Vagina (tissue), 2 donors: Measurements from ENCODE around the gene APCDD1.

Experiments used
- CTCF ChIP-seq, 3 experiments: fragments of 450-650 bp in 2 of 3; fragments of 200-600 bp in 1 of 3; sonication (generic) in 1 of 3; IDR thresholded peaks; one replicate each; pipeline ENCODE4 v1.5.1; 2017 to 2019; ENCODE audit warnings: antibody characterized with exemption in 3 of 3, mild to moderate bottlenecking in 2 of 3, moderate library complexity in 2 of 3
- POLR2A ChIP-seq, 2 donors: fragments of 450-650 bp; IDR thresholded peaks; one replicate each; pipeline ENCODE4 v1.6.1; 2017; ENCODE audit warnings: antibody characterized with exemption in 2 of 2, mild to moderate bottlenecking in 2 of 2, moderate library complexity in 2 of 2
- POLR2AphosphoS5 ChIP-seq, 2 donors: sonication (generic); formaldehyde crosslinking; IDR thresholded peaks; one replicate each; pipeline ENCODE4 v1.9.0; 2017; ENCODE audit warnings: antibody characterized with exemption in 2 of 2, mild to moderate bottlenecking in 2 of 2, low read depth in 1 of 2; ENCODE audit not compliant: insufficient read depth in 1 of 2

DNA sequence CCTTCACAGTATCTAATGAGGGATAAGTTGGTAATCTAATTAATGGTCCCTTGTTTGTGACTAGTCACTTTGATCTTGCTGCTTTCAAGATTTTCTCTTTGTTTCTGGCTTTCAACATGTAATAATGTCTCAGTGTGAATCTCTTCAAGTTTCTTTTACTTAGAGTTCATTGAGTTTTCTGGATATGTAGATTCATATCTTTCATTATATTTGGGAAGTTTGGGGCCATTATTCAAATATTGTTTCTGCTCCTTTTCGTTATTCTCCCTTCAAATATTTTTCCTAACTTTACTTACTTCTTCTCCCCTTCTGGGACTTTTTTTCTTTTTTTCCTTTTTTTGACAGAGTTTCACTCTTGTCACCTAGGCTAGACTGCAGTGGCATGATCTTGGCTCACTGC is 50.3 kb downstream of the APCDD1 start:
- no peak for TF ChIP-seq CTCF (IDR thresholded peaks at IDR 0.05)
- no peak for TF ChIP-seq POLR2AphosphoS5 (IDR thresholded peaks at IDR 0.05; ENCODE audit: insufficient read depth in 1 of 2, low read depth in 1 of 2)
- TF ChIP-seq POLR2A (IDR thresholded peaks at IDR 0.05): no peak
